IMR-90 (cell line): Measurements from ENCODE around the gene RSF1. TPM values are rescaled to one million over a fixed set of nuclear protein-coding genes. Genes with fewer than 3 reads are reported as not detected.
"Not testable (repeated sequence)": the region's sequence is repeated elsewhere in the genome, so short reads cannot be mapped to it uniquely, and the experiment has no call there.

Experiments
- ATAC-seq: fragments of 200-7000 bp; cut with Tn5 transposase; 2 replicates; pipeline ENCODE4 v1.9.1; 2020; ENCODE audit warnings: low read depth, mild to moderate bottlenecking, moderate library complexity
- BruUV-seq: library from RNA; stranded (reverse); fragments of 400-500 nt; replicated peaks from 2 replicates; lab custom pipeline; 2021; lab: Mats Ljungman, UMichigan
- CTCF ChIA-PET: fragments of 300-600 bp; formaldehyde crosslinking; extraction: SDS; loops from one replicate; lab custom pipeline; 2021; ENCODE audit warnings: antibody characterized with exemption; lab: Yijun Ruan, JAX
- POLR2A ChIA-PET: fragments of 300-600 bp; sonication (Branson Sonifier 250); formaldehyde crosslinking; loops from one replicate; lab custom pipeline; 2022; ENCODE audit warnings: antibody characterized with exemption; ENCODE audit not compliant: unreplicated experiment; lab: Charles Lee
- DNase-seq: peaks from one replicate; pipeline ENCODE4 v3.0.0; 2013
- H2AFZ ChIP-seq: replicated peaks from 2 replicates; pipeline ENCODE3; 2013; ENCODE audit warnings: low read length, mild to moderate bottlenecking; ENCODE audit not compliant: poor library complexity
- H2AK5ac ChIP-seq: 2 replicates; pipeline ENCODE4 v1.6.1; 2013; ENCODE audit warnings: low read depth, low read length, inconsistent platforms
- H2AK9ac ChIP-seq: replicated peaks from 2 replicates; pipeline ENCODE3; 2013; ENCODE audit warnings: mild to moderate bottlenecking, low read depth, low read length, moderate library complexity; ENCODE audit not compliant: poor library complexity
- H2BK120ac ChIP-seq: 2 replicates; pipeline ENCODE4 v1.6.1; 2013; ENCODE audit warnings: low read depth, low read length, inconsistent platforms
- H2BK15ac ChIP-seq: 3 replicates; pipeline ENCODE4 v1.6.1; 2013; ENCODE audit warnings: low read depth, low read length, inconsistent platforms
- H2BK20ac ChIP-seq: 2 replicates; pipeline ENCODE4 v1.6.1; 2013; ENCODE audit warnings: low read depth, mild to moderate bottlenecking, inconsistent platforms, low read length, moderate library complexity
- H2BK5ac ChIP-seq: 2 replicates; pipeline ENCODE4 v1.6.1; 2013; ENCODE audit warnings: mild to moderate bottlenecking, low read depth, low read length, inconsistent platforms; ENCODE audit not compliant: poor library complexity, severe bottlenecking
- H3K14ac ChIP-seq: replicated peaks from 2 replicates; pipeline ENCODE4 v1.6.1; 2013; ENCODE audit warnings: low read depth, low read length, inconsistent platforms
- H3K18ac ChIP-seq: 2 replicates; pipeline ENCODE4 v1.6.1; 2013; ENCODE audit warnings: low read depth, low read length, control low read depth
- H3K23ac ChIP-seq: 2 replicates; pipeline ENCODE4 v1.6.1; 2013; ENCODE audit warnings: low read depth, low read length, inconsistent platforms
- H3K27ac ChIP-seq: 2 replicates; pipeline ENCODE4 v1.5.1; 2013; ENCODE audit warnings: mild to moderate bottlenecking, control low read depth, low read length; ENCODE audit not compliant: insufficient read depth
- H3K27me3 ChIP-seq: 2 replicates; pipeline ENCODE4 v1.6.1; 2013; ENCODE audit warnings: low read length; ENCODE audit not compliant: control insufficient read depth, insufficient read depth
- H3K36me3 ChIP-seq: 2 replicates; pipeline ENCODE4 v1.6.1; 2013; ENCODE audit warnings: low read length, mixed read lengths; ENCODE audit not compliant: control insufficient read depth, insufficient read depth
- H3K4ac ChIP-seq: 2 replicates; pipeline ENCODE4 v1.6.1; 2013; ENCODE audit warnings: low read depth, low read length, inconsistent platforms
- H3K4me1 ChIP-seq: 2 replicates; pipeline ENCODE4 v1.6.1; 2013; ENCODE audit warnings: low read length, mixed read lengths; ENCODE audit not compliant: control insufficient read depth, insufficient read depth
- H3K4me2 ChIP-seq: 2 replicates; pipeline ENCODE4 v1.6.1; 2013; ENCODE audit warnings: low read depth, mild to moderate bottlenecking, control low read depth, low read length, moderate library complexity
- H3K4me3 ChIP-seq: 2 replicates; pipeline ENCODE4 v1.5.1; 2013; ENCODE audit warnings: low read depth, mild to moderate bottlenecking, control low read depth, low read length, moderate library complexity; ENCODE audit not compliant: insufficient read depth
- H3K56ac ChIP-seq: 2 replicates; pipeline ENCODE4 v1.6.1; 2013; ENCODE audit warnings: low read length, inconsistent platforms; ENCODE audit not compliant: insufficient read depth; ENCODE audit errors: extremely low read depth
- H3K79me1 ChIP-seq, 2 experiments: 2 replicates each; pipeline ENCODE4 v1.6.1; 2013; ENCODE audit warnings: low read length in 2 of 2, inconsistent platforms in 1 of 2, low read depth in 1 of 2
- H3K9ac ChIP-seq: 2 replicates; pipeline ENCODE4 v1.6.1; 2013; ENCODE audit warnings: low read depth, low read length, control low read depth
- H3K9me1 ChIP-seq: 2 replicates; pipeline ENCODE4 v1.6.1; 2013; ENCODE audit warnings: low read length, inconsistent platforms; ENCODE audit not compliant: insufficient read depth
- H3K9me3 ChIP-seq: 2 replicates; pipeline ENCODE4 v1.6.1; 2013; ENCODE audit warnings: low read length; ENCODE audit not compliant: control insufficient read depth, insufficient read depth
- H4K20me1 ChIP-seq: 2 replicates; pipeline ENCODE4 v1.6.1; 2013; ENCODE audit warnings: low read length, inconsistent platforms; ENCODE audit not compliant: insufficient read depth
- H4K5ac ChIP-seq: 2 replicates; pipeline ENCODE4 v1.6.1; 2013; ENCODE audit warnings: mild to moderate bottlenecking, low read depth, low read length, control low read depth
- H4K8ac ChIP-seq, 2 experiments: 2 replicates each; pipeline ENCODE4 v1.6.1; 2013; ENCODE audit warnings: low read depth in 2 of 2, low read length in 2 of 2, control low read depth in 1 of 2, inconsistent platforms in 1 of 2
- H4K91ac ChIP-seq: 2 replicates; pipeline ENCODE4 v1.6.1; 2013; ENCODE audit warnings: low read depth, low read length, inconsistent platforms; ENCODE audit not compliant: insufficient read depth
- CEBPB ChIP-seq: IDR thresholded peaks from 2 replicates; pipeline ENCODE4 v1.6.1; 2012; ENCODE audit warnings: low read depth, low read length, improper control_type of control experiment
- MAZ ChIP-seq: IDR thresholded peaks from 2 replicates; pipeline ENCODE4 v1.6.1; 2012; ENCODE audit warnings: low read depth, mild to moderate bottlenecking, low read length, improper control_type of control experiment, moderate library complexity, borderline replicate concordance
- WGBS, 2 experiments: methylation state at CpG; one replicate each; pipeline versions ENCODE4 v1.1.5 to v1.1.7; 2013; ENCODE audit warnings: missing lambda C conversion rate in 2 of 2; ENCODE audit not compliant: insufficient read length in 1 of 2; ENCODE audit errors: extremely low coverage in 2 of 2; 5-methylcytosine and 5-hydroxymethylcytosine counted together
- dilution Hi-C: fragments of 300-500 bp; cut with HindIII; formaldehyde crosslinking; loops from one replicate; pipeline ENCODE4 v1.14.3; 2018; ENCODE audit warnings: low sequenced_read_pairs; ENCODE audit not compliant: unreplicated experiment
- in situ Hi-C: fragments of 300-500 bp; cut with MboI; formaldehyde crosslinking; loops from 3 replicates; pipeline ENCODE4 v1.14.3; 2019; ENCODE audit warnings: low sequenced_read_pairs, inconsistent platforms, mixed read lengths
- intact Hi-C: fragments of 100-400 bp; cut with micrococcal nuclease; formaldehyde crosslinking; loops from 2 replicates; pipeline ENCODE4 v1.10.0; 2022
- polyA plus RNA-seq, 3 experiments: library from polyadenylated mRNA; depleted of rRNA; stranded (reverse); fragments of >200 nt; gene quantifications; 2 replicates each; pipeline ENCODE4 v1.2.3, GENCODE V29; 2012; ENCODE audit warnings: low replicate concordance in 1 of 3
- total RNA-seq: library from RNA; depleted of rRNA; stranded (reverse); fragments of >200 nt; gene quantifications from 2 replicates; pipeline ENCODE4 v1.2.3, GENCODE V29; 2012

RSF1 gene
- total and polyA plus RNA-seq, 2 of the 4 experiments (the other 2 are of a cell fraction) = 13.9 to 18.5 TPM

- dilution Hi-C loops = no loop called here
- Histone ChIP-seq H2AFZ (no peak overlapping the region), H3K56ac (no peak overlapping the region), H3K23ac (peak overlapping the region; percentile 41; the same call in 1 of the 2 replicates), H2BK5ac (peak overlapping the region; percentile 46), H2BK120ac (no peak overlapping the region), H2AK9ac (no peak overlapping the region), H3K4me1 (peaks cover 3% of the 10 kb centered on the region), H4K20me1 (peaks cover 12% of the 10 kb centered on the region), H3K4ac (no peak overlapping the region), H3K36me3 (no peaks in the 10 kb centered on the region), H4K91ac (no peak overlapping the region), H3K27me3 (no peaks in the 10 kb centered on the region), H3K9me3 (no peaks in the 10 kb centered on the region), H2AK5ac (no peak overlapping the region), H3K79me1 (peaks cover 3 to 33% of the 10 kb centered on the region in 2 experiments), H3K14ac (0 out of 2 replicates have a peak overlapping the region, but pooled peaks have one; percentile 17), H3K4me2 (peak overlapping the region; percentile 87), H3K9me1 (no peaks in the 10 kb centered on the region), H2BK20ac (no peak overlapping the region), H2BK15ac (no peak overlapping the region), H3K27ac (no peak overlapping the region), H3K18ac (peak overlapping the region; percentile 78; the same call in 1 of the 2 replicates), H3K9ac (peak overlapping the region; percentile 26; the same call in 1 of the 2 replicates), H3K4me3 (no peak overlapping the region), H4K8ac (no peak overlapping the region), H4K5ac (0 out of 2 replicates have a peak overlapping the region, but pooled peaks have one; percentile 32)
- no CpG with 5 or more reads among the region's 1 CpG for WGBS, 2 experiments
- BruUV-seq = no TSS peak
- TF ChIP-seq MAZ (no peak), CEBPB (peak; percentile 82)
- CTCF ChIA-PET = no interaction called here
- ATAC-seq = no peak
- POLR2A ChIA-PET = no interaction called here
- intact Hi-C loops = no loop called here
- DNase-seq = peak; percentile 52
- in situ Hi-C loops = no loop called here
These were observed 3.3 kb upstream of the RSF1 start for GRCh38 chr11:77823775-77824174.

GRCh38 chr11:77822126-77822525 lies 1.6 kb upstream of the RSF1 start:
- H3K9me1 ChIP-seq, H4K8ac ChIP-seq, H2AFZ ChIP-seq, H4K91ac ChIP-seq, H3K27me3 ChIP-seq, dilution Hi-C loops, in situ Hi-C loops, H2AK5ac ChIP-seq, POLR2A ChIA-PET, intact Hi-C loops, H3K36me3 ChIP-seq, H3K18ac ChIP-seq, H3K56ac ChIP-seq, DNase-seq, H3K23ac ChIP-seq, H4K5ac ChIP-seq, H2BK5ac ChIP-seq, H3K14ac ChIP-seq, H3K4me1 ChIP-seq, H3K4ac ChIP-seq, H2BK15ac ChIP-seq, H2BK120ac ChIP-seq, ATAC-seq, H2BK20ac ChIP-seq, H3K27ac ChIP-seq, H3K9me3 ChIP-seq, BruUV-seq, H2AK9ac ChIP-seq: not testable (repeated sequence)
- Histone ChIP-seq H3K9ac (peak overlapping the region; percentile 55), H3K4me3 (peak overlapping the region; percentile 7), H4K20me1 (peaks cover 27% of the 10 kb centered on the region), H3K4me2 (peak overlapping the region; percentile 54), H3K79me1 (peaks cover 3 to 48% of the 10 kb centered on the region in 2 experiments)
- CTCF ChIA-PET = interaction anchor here (0.6 to 0.7 kb wide), 2 partner anchors 16 to 259 kb away, joined by 3 to 4 read pairs; no protein-coding TSS in a partner anchor
- WGBS, 2 experiments = 60% methylated on average over 3 of the region's 13 CpGs; no CpG with 5 or more reads in 1 of the 2 experiments
